ENCODE measurements around the gene RNF217.

RNF217 gene

DNA sequence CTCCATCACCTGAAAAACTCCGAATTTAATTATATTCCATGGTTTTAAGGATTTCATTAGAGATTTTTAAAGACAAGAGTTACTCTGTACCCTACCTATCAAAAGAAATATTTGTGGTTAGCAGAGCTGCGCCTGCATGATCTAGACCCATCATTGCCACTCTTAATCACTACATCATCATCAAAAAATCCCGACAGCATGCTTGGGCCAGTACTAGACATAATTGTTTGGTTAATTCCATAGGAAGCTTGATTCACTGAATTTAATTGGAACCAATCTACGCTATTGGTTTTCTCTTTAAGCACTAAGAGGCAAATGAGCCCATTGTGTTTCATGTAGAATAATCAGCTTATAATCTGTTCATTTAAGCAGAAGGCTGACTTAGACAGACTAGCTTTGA, 33.4 kb upstream of the RNF217 start:
- H3K9ac ChIP-seq (ENCODE audit: low read depth, low read length, poor library complexity, severe bottlenecking): no peak overlapping the region
- no peaks in the 10 kb centered on the region for H4K20me1 ChIP-seq (ENCODE audit: insufficient read depth, low read length, poor library complexity, severe bottlenecking)
- no peaks in the 10 kb centered on the region for H3K4me1 ChIP-seq (ENCODE audit: insufficient read depth, low read length, poor library complexity, severe bottlenecking)
- H3K9me2 ChIP-seq (replicated peaks; ENCODE audit: low read depth, low read length): no peaks in the 10 kb centered on the region
- TF ChIP-seq, protein P1, sequence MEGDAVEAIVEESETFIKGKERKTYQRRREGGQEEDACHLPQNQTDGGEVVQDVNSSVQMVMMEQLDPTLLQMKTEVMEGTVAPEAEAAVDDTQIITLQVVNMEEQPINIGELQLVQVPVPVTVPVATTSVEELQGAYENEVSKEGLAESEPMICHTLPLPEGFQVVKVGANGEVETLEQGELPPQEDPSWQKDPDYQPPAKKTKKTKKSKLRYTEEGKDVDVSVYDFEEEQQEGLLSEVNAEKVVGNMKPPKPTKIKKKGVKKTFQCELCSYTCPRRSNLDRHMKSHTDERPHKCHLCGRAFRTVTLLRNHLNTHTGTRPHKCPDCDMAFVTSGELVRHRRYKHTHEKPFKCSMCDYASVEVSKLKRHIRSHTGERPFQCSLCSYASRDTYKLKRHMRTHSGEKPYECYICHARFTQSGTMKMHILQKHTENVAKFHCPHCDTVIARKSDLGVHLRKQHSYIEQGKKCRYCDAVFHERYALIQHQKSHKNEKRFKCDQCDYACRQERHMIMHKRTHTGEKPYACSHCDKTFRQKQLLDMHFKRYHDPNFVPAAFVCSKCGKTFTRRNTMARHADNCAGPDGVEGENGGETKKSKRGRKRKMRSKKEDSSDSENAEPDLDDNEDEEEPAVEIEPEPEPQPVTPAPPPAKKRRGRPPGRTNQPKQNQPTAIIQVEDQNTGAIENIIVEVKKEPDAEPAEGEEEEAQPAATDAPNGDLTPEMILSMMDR (conservative IDR thresholded peaks at IDR 0.05; ENCODE audit: low read length): no peak
- TF ChIP-seq EZH2phosphoT487 (IDR thresholded peaks at IDR 0.05; ENCODE audit: borderline replicate concordance): no peak
- no peaks in the 10 kb centered on the region for H3K9me3 ChIP-seq (ENCODE audit: insufficient read depth, low read depth, low read length)
- H3K79me2 ChIP-seq (ENCODE audit: insufficient read depth, low read length): no peaks in the 10 kb centered on the region
- H3K36me3 ChIP-seq (ENCODE audit: insufficient read depth, low read length): no peaks in the 10 kb centered on the region
- no peak overlapping the region for H3K4me2 ChIP-seq (ENCODE audit: low read depth, low read length, poor library complexity, severe bottlenecking)
- no peak overlapping the region for H2AFZ ChIP-seq (ENCODE audit: low read length)
- no peak overlapping the region for H3K4me3 ChIP-seq (ENCODE audit: low read length, poor library complexity, severe bottlenecking)
- no peaks in the 10 kb centered on the region for H3K27me3 ChIP-seq (ENCODE audit: insufficient read depth, low read length, poor library complexity, severe bottlenecking)
- no peaks in the 10 kb centered on the region for H3F3A ChIP-seq (ENCODE audit: low read depth)

DNA sequence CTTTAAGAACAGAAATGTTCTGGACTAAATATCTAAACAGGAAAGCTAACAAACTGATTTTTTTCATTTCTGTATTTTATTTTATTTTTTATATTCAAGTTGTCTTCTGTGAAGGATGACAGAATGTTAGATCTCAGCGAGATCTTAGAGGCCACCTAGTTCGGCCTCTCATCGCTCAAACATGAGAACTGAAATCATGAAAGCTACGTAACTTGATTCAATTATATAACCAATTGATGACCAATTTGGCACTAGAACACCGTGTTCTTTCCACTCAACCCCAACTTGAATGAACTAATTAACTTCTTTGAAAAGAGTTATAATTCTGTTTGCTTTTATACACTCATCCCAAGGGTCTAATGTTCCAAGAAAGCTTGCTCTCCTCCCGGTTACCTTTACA, 24.6 kb upstream of the RNF217 start:
- H4K20me1 ChIP-seq (ENCODE audit: insufficient read depth, low read length, poor library complexity, severe bottlenecking): no peaks in the 10 kb centered on the region
- no peaks in the 10 kb centered on the region for H3F3A ChIP-seq (ENCODE audit: low read depth)
- no peaks in the 10 kb centered on the region for H3K36me3 ChIP-seq (ENCODE audit: insufficient read depth, low read length)
- no peak overlapping the region for H3K9ac ChIP-seq (ENCODE audit: low read depth, low read length, poor library complexity, severe bottlenecking)
- no peak overlapping the region for H2AFZ ChIP-seq (ENCODE audit: low read length)
- H3K9me3 ChIP-seq (ENCODE audit: insufficient read depth, low read depth, low read length): no peaks in the 10 kb centered on the region
- H3K79me2 ChIP-seq (ENCODE audit: insufficient read depth, low read length): no peaks in the 10 kb centered on the region
- no peaks in the 10 kb centered on the region for H3K4me1 ChIP-seq (ENCODE audit: insufficient read depth, low read length, poor library complexity, severe bottlenecking)
- H3K9me2 ChIP-seq (replicated peaks; ENCODE audit: low read depth, low read length): no peaks in the 10 kb centered on the region
- H3K4me2 ChIP-seq (ENCODE audit: low read depth, low read length, poor library complexity, severe bottlenecking): no peak overlapping the region
- H3K4me3 ChIP-seq (ENCODE audit: low read length, poor library complexity, severe bottlenecking): no peak overlapping the region
- TF ChIP-seq EZH2phosphoT487 (IDR thresholded peaks at IDR 0.05; ENCODE audit: borderline replicate concordance): no peak
- TF ChIP-seq, protein P1 (conservative IDR thresholded peaks at IDR 0.05; ENCODE audit: low read length): no peak
- no peaks in the 10 kb centered on the region for H3K27me3 ChIP-seq (ENCODE audit: insufficient read depth, low read length, poor library complexity, severe bottlenecking)

DNA sequence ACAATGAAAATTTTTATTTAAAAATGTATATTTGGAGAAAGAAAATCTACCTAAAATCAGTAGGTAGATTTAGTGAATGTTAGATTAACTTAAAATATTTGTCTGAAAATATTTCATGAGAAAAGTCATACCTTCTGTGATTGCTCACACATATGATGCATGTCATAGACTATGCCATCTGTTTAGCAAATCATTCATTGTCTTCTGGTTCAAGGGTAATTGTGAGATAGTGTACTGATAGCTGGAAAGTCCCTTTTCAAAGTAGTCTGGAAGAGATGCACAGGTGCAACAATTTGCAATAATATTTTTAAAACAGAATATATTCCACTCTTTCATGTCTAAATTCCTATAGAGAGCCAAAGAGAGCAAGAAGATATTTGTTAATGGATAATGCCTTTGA, 21.0 kb upstream of the RNF217 start:
- Histone ChIP-seq H3K27me3 (ENCODE audit: insufficient read depth, low read length, poor library complexity, severe bottlenecking) (no peaks in the 10 kb centered on the region), H3K79me2 (ENCODE audit: insufficient read depth, low read length) (no peaks in the 10 kb centered on the region), H3K36me3 (ENCODE audit: insufficient read depth, low read length) (no peaks in the 10 kb centered on the region), H3K9ac (ENCODE audit: low read depth, low read length, poor library complexity, severe bottlenecking) (no peak overlapping the region), H3F3A (ENCODE audit: low read depth) (no peaks in the 10 kb centered on the region), H3K9me3 (ENCODE audit: insufficient read depth, low read depth, low read length) (no peaks in the 10 kb centered on the region), H3K4me1 (ENCODE audit: insufficient read depth, low read length, poor library complexity, severe bottlenecking) (no peaks in the 10 kb centered on the region), H2AFZ (ENCODE audit: low read length) (no peak overlapping the region), H3K4me3 (ENCODE audit: low read length, poor library complexity, severe bottlenecking) (no peak overlapping the region), H3K4me2 (ENCODE audit: low read depth, low read length, poor library complexity, severe bottlenecking) (no peak overlapping the region), H4K20me1 (ENCODE audit: insufficient read depth, low read length, poor library complexity, severe bottlenecking) (no peaks in the 10 kb centered on the region), H3K9me2 (replicated peaks; ENCODE audit: low read depth, low read length) (no peaks in the 10 kb centered on the region)
- TF ChIP-seq EZH2phosphoT487 (IDR thresholded peaks at IDR 0.05; ENCODE audit: borderline replicate concordance): no peak
- TF ChIP-seq, protein P1 (conservative IDR thresholded peaks at IDR 0.05; ENCODE audit: low read length): no peak

All from Loucy (cell line).